Measurements from ENCODE around the gene ABO.
"Not testable (repeated sequence)": the region's sequence is repeated elsewhere in the genome, so short reads cannot be mapped to it uniquely, and the experiment has no call there.

The ABO gene

GRCh38 chr9:133239533-133240090 lies 35.4 kb downstream of the ABO start:
- no peak for DNase-seq

GRCh38 chr9:133238851-133239532 lies 36.0 kb downstream of the ABO start:
- no peak for DNase-seq

- DNase-seq, result no peak
Observed at GRCh38 chr9:133238272-133238850, 36.6 kb downstream of the ABO start.

GRCh38 chr9:133237035-133237731 lies 37.8 kb downstream of the ABO start:
- no peak for DNase-seq

- DNase-seq, result not testable (repeated sequence)
Observed at GRCh38 chr9:133236291-133237034, 38.5 kb downstream of the ABO start.

- no peak for DNase-seq
Observed at GRCh38 chr9:133235549-133236222, 39.3 kb downstream of the ABO start.

GRCh38 chr9:133234577-133235322 lies 40.3 kb downstream of the ABO start:
- no peak for DNase-seq

GRCh38 chr9:133233681-133234432 lies 41.1 kb downstream of the ABO start:
- no peak for DNase-seq

- DNase-seq, result not testable (repeated sequence)
Observed at GRCh38 chr9:133231934-133232568, 43.0 kb downstream of the ABO start.

- DNase-seq, result not testable (repeated sequence)
Observed at GRCh38 chr9:133230514-133230913, 44.5 kb downstream of the ABO start.

- DNase-seq, result no peak
Observed at GRCh38 chr9:133230093-133230492, 44.9 kb downstream of the ABO start.

GRCh38 chr9:133228474-133229193 lies 46.4 kb downstream of the ABO start:
- DNase-seq, result not testable (repeated sequence)

- DNase-seq, result not testable (repeated sequence)
Observed at GRCh38 chr9:133227996-133228395, 47.0 kb downstream of the ABO start.

GRCh38 chr9:133227242-133227860 lies 47.6 kb downstream of the ABO start:
- DNase-seq, result no peak

- no peak for DNase-seq
Observed at GRCh38 chr9:133226219-133227171, 48.5 kb downstream of the ABO start.

- DNase-seq, result no peak
Observed at GRCh38 chr9:133225171-133226011, 49.6 kb downstream of the ABO start.

GRCh38 chr9:133224762-133225161 lies 50.2 kb downstream of the ABO start:
- no peak for DNase-seq
